ENCODE results near the gene ADGRD1.
"Not testable (repeated sequence)": the region's sequence is repeated elsewhere in the genome, so short reads cannot be mapped to it uniquely, and the experiment has no call there.

Gene ADGRD1

DNA sequence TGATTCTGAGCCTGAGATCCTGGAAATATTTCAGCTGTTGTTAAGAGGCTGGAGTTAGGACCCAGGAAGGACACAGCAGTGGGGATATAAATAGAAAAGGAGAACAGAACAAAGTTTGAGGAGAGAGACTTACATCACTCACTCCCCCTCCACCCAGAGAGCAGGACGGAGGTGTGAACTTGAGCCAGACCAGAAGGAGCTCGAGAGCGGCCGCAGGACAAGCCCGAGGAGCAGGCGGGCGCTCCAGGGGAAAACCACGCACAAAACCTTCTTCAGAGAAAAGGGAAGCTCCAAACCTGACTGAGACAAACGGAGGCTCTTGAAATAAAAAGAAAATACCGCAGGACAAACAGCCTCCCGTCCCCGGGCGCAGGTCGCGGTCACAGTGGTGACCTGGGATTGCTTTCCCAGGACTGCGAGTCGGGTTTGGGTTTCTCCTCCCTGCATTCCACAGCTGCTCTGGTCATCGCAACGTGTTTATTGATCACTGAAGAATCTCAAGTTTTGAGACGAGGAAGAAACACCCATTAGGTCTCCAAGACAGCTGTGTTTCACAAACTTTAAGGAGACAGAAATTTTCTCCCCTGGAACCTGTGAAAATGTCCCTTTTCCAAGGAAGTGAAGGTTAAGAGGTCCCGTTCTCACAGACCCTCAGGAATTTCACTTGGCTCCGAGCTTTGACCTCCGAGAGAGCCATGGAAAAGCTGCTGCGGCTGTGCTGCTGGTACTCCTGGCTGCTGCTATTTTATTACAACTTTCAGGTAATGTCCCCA is at the start of gene ADGRD1:
Gene ADGRD1 (plus strand): TSS at position 137 of the 773 bp plus-strand sequence. CDS start 559 bp downstream, at position 696.
- no peak for DNase-seq

DNA sequence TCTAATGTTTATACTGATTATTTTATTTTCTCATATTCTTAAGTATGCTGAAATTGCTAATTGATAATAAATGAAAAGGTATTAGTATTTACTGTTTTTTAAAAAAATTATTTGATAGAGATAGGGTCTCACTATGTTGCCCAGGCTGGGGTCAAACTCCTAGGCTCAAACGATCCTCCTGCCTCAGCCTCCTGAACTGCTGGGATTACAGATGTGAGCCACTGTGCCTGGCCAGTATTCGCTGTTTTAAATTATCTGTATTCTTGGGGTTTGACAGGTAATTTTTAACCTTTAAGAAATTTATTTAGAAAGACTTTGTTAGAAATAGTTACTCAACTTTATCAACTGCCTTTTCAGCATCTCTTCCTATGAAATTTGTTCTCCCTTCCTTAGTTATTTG is 49.6 kb upstream of the ADGRD1 start:
- no peak for DNase-seq

DNA sequence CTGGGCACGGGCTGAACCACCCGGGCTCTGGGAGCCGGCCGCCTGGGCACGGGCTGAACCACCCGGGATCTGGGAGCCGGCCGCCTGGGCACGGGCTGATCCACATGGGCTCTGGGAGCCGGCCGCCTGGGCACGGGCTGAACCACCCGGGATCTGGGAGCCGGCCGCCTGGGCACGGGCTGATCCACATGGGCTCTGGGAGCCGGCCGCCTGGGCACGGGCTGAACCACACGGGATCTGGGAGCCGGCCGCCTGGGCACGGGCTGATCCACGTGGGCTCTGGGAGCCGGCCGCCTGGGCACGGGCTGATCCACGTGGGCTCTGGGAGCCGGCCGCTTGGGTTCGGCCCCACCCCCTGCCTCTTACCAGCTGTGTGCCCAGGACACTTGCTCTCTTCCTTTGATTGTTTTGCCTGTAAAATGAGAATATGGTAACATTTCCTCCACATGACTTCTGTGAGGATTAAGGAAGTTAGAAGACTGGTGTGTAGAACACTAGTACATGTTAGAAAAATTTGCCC is 48.7 kb upstream of the ADGRD1 start:
- DNase-seq: not testable (repeated sequence)

DNA sequence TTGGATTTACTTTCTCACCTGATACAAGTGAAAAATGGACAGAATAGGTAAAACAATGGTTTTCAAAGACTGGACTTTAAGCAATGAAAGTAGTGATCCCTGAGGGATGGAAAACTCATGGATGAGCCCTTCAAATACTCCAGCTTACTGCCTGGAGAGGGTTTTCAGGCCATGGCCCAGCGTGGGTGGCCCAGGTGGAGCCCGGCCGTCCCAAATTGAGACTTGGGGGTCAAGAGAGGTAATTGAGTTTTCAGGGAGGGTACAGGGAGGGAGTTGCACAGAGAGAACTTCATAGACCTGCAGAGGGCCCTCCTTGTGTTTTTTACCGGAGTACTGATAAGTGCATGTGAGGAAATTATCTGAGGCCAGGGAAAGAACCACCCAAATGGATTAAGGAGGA is 44.6 kb upstream of the ADGRD1 start:
- DNase-seq: no peak

GRCh38 chr12:130911193-130911592 is 42.5 kb upstream of the ADGRD1 start:
- DNase-seq: no peak

- no peak for DNase-seq
Measured at GRCh38 chr12:130911933-130912332, 41.8 kb upstream of the ADGRD1 start.

GRCh38 chr12:130916241-130916911 is 37.3 kb upstream of the ADGRD1 start:
- no peak for DNase-seq

- no peak for DNase-seq
Measured at GRCh38 chr12:130917607-130918006, 36.1 kb upstream of the ADGRD1 start.

DNA sequence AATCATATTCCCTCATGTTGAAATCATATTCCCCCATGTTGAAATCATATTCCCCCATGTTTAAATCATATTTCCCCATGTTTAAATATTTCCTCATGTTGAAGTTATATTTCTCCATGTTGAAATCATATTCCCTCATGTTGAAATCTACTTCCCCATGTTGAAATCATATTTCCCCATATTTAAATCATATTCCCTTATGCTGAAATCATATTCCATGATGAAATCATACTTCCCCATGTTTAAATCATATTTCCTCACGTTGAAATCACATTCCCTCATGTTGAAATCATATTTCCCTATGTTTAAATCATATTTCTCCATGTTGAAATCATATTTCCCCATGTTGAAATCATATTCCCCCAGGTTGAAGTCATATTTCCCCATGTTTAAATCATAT is 34.6 kb upstream of the ADGRD1 start:
- DNase-seq: no peak

- DNase-seq: no peak
Measured at GRCh38 chr12:130920119-130920703, 33.5 kb upstream of the ADGRD1 start.

DNA sequence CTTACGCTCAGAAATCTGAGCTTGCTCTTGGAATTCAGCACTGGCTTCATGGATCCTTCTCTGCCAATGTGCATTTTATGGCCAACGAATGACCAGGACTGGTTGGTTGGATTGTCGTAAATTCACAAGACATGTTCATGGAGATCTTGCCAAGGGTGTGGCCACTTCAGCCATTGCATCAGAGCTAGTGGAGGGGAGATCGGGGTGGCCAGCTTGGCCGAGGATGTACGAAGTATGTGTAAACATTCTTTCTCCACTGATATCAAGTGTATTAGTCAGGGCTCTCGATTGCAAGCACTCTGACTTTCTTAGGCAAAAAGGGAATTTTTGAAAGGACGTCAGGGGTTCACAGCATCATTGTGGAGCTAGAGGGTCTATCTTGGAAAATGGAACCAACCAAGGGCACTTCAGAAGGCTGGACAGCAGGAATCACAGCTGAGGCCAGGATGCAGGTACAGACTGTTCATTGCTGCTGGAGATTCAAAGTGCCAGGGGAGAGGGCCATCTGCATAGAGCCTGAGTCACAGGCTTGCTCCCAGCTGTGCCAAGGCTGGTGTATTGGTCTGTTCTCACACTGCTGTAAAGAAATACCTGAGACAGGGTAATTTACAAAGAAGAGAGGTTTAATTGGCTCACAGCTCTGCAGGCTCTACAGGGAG is 32.9 kb upstream of the ADGRD1 start:
- DNase-seq: no peak

DNA sequence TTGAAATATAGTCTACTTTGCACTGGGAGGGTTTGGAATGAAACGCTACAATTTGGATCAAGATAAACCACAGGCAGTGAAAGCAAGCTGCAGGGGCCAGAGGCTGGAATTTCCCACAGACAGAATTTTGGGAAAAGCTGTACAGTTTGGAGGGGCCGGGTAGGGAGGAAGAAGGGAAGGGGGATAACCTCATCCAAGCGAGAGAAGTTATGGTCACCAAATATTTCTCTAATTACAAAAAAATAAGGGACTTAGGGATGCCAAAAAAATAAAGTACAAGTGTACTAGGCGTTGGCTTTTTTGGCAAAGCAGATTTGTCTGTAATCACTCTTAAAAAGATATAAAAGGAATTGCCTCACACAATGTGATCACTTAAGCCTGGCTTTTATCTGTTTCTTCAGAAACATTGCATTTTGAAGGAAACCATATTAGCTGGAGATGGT is 31.2 kb upstream of the ADGRD1 start:
- DNase-seq: no peak

DNA sequence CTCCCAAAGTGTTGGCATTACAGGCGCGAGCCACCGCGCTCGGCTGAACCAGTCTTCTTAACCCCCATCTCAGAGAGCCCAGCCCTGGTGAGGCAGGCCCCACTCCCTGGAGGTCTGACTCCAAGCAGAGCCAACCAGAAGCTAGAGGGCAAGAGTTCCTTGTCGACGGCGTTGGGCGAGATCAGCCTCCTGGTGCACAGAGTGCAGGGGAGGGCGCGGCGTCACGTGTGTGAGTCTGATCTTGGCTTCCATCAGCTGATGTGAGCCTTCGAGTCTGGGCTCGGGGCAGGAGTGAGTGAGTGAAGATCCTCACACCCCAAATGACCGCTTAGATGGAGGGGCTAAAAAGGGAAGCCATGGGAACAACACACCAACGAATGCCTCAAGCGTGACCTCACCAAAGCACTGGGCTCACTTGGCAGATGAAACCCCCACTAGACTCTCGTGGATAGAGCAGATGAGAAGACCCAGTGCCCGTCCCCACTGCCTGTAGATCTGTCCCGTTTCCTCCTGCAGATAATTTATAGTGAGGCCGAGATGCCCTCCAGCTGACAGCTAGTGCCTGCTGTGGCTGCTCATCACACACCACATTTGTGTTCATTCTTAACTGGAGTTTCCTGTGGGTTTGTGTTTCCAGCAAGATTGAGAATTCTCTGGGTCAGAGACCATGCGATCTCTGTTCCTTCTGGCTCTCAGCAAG is 28.6 kb upstream of the ADGRD1 start:
- no peak for DNase-seq

DNA sequence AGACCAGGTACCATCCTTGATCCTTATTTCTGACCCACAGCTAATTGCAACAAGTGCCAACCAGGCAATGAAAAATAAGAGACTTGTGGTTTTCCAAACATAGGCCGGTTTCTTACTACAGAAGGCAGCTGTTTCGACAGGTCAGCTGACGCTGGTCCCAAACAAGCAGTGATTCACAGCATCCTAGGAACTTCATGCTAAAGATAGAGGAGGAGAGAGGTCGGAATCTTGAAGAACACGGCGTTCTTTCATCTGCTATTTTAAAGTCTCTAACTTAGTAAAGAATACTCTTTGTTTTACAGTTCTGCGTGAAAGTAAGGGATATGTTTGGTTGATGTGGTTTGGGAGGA is 28.1 kb upstream of the ADGRD1 start:
- no peak for DNase-seq

GRCh38 chr12:130929363-130929762 is 24.3 kb upstream of the ADGRD1 start:
- no peak for DNase-seq

GRCh38 chr12:130932061-130932930 is 21.4 kb upstream of the ADGRD1 start:
- no peak for DNase-seq

GRCh38 chr12:130933269-130933995 is 20.3 kb upstream of the ADGRD1 start:
- DNase-seq: no peak

DNA sequence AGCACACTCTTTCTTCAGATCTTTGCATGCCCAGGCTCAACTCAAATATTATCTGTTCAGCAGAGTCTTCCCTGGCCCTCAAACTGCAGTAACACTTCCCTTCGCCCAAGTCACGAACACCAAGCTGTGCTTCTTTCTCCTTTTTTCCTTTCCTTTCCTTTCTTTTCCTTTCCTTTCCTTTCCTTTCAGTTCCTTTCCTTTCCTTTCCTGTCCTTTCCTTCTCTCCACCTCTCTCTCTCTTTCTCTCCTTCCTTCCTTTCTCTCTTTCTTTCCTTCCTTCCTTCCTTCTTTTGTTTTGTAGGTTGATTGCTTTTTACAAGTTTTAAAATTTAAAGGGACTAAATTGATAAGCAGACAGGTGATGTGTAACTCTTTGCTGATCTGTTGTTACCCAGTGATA is 19.0 kb upstream of the ADGRD1 start:
- no peak for DNase-seq

DNA sequence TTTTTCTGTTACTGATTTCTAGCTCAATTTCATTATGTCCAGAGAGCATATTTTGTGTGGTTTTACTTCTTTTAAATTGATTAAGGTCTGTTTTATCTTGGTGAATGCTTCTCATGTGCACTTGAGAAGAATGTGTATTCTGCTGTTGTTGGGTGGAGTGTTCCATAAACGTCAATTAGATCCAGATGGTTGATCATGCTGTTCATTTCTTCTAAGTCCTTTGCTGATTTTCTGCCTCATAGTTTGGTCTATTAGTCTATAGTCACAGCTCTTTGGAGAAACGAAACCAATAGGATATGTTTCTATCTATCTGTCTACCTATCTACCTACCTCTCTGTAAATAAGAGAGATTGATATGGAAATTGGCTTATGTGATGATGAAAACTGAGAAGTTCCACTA is 17.1 kb upstream of the ADGRD1 start:
- DNase-seq: no peak

DNA sequence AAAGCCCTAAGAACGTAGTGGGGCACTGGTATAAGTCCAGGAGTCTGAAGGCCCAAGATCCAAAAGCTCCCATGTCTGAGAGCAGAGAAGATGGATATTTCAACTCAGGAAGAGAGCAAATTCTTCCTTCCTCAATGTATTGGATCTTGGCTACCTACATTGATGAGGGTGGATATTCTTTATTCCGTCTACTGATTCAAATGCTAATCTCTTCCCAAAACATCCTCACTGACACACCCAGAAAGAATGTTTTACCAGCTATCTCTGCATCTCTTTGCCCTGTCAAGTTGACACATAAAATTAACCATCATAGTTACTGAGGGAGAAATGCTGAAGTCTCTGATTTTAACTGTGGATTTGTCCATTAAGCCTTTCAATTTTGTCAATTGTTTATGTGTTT is 16.6 kb upstream of the ADGRD1 start:
- no peak for DNase-seq

- not testable (repeated sequence) for DNase-seq
Measured at GRCh38 chr12:130937546-130937945, 16.2 kb upstream of the ADGRD1 start.

Measured in CD4-positive, alpha-beta T cell treated with Interleukin-6 for 4 hours (primary cell).